K562 (cell line): ENCODE data around the gene UFSP1. TPM values are rescaled to one million over a fixed set of nuclear protein-coding genes. Genes with fewer than 3 reads are reported as not detected.
A peak's percentile ranks its signal among the peaks of the same experiment; 100 is the strongest.

Experiments
- CEBPB ChIP-seq: fragments of 450-650 bp; IDR thresholded peaks from 2 replicates; pipeline ENCODE4 v1.6.1; 2016; ENCODE audit warnings: missing genetic modification characterization, missing compliant biosample characterization
- CEBPZ ChIP-seq: fragments of 150-350 bp; IDR thresholded peaks from 2 replicates; pipeline ENCODE4 v1.6.1; 2014; ENCODE audit warnings: low read depth, mild to moderate bottlenecking, low read length, borderline replicate concordance
- ESRRA ChIP-seq: fragments of 450-650 bp; IDR thresholded peaks from 2 replicates; pipeline ENCODE4 v1.6.1; 2014; ENCODE audit warnings: low read depth, mild to moderate bottlenecking, moderate library complexity, borderline replicate concordance
- FOS ChIP-seq: IDR thresholded peaks from 3 replicates; pipeline ENCODE4 v1.6.1; 2011; ENCODE audit not compliant: insufficient read length; ENCODE audit errors: extremely low read depth
- HNRNPUL1 ChIP-seq: fragments of 200-400 bp; formaldehyde crosslinking; IDR thresholded peaks from 2 replicates; pipeline ENCODE4 v1.6.1; 2017; ENCODE audit warnings: low read length
- KAT7 ChIP-seq: sonication (generic); formaldehyde crosslinking; IDR thresholded peaks from 2 replicates; pipeline ENCODE4 v1.8.0; 2022; ENCODE audit warnings: missing genetic modification reagents, mild to moderate bottlenecking, borderline replicate concordance
- NFXL1 ChIP-seq: fragments of 450-650 bp; formaldehyde crosslinking; IDR thresholded peaks from 2 replicates; pipeline ENCODE4 v1.4.0; 2021; ENCODE audit warnings: mild to moderate bottlenecking
- RBM14 ChIP-seq: fragments of 200-400 bp; formaldehyde crosslinking; IDR thresholded peaks from 2 replicates; pipeline ENCODE4 v1.6.1; 2018; ENCODE audit warnings: low read depth, mild to moderate bottlenecking, low read length, moderate library complexity, borderline replicate concordance; ENCODE audit not compliant: insufficient read depth
- SIX5 ChIP-seq, 2 experiments: IDR thresholded peaks; 2 replicates each; pipeline ENCODE4 v1.6.1; 2011; ENCODE audit warnings: low read length in 2 of 2, borderline replicate concordance in 1 of 2, low read depth in 1 of 2, mild to moderate bottlenecking in 1 of 2, moderate library complexity in 1 of 2; ENCODE audit not compliant: insufficient read depth in 1 of 2
- polyA plus RNA-seq, 8 experiments: library from polyadenylated mRNA; depleted of rRNA in 4 of 8; stranded (reverse) in 5 of 8; unstranded in 3 of 8; fragments of >200 nt; fragmentation: Nextera tagmentation in 2 of 8; fragmentation: Illumina TruSeq in 1 of 8; extraction: Ambion mirVana in 2 of 8; extraction: Trizol in 1 of 8; gene quantifications; 2 replicates each; pipeline versions ENCODE4 v1.2.1 to v1.2.3, GENCODE V29; 2011 to 2014; ENCODE audit warnings: inconsistent platforms in 1 of 8, missing spikeins in 1 of 8
- total RNA-seq, 7 experiments: library from RNA; depleted of rRNA in 6 of 7; stranded (reverse); fragments of >200 nt in 6 of 7; fragmentation: Illumina TruSeq in 2 of 7; extraction: Trizol in 2 of 7; gene quantifications; 2 replicates each; pipeline versions ENCODE4 v1.2.1 to v1.2.3, GENCODE V29; 2011 to 2021; ENCODE audit warnings: low replicate concordance in 1 of 7
- TF ChIP-seq, protein P1 (sequence below), 2 experiments: fragments of 450-650 bp in 1 of 2; sonication (generic) in 1 of 2; formaldehyde crosslinking in 1 of 2; IDR thresholded peaks; 2 replicates each; pipeline versions ENCODE4 v1.7.1 to v1.9.0; 2016 to 2022; ENCODE audit warnings: inconsistent platforms in 1 of 2, mild to moderate bottlenecking in 1 of 2, missing genetic modification reagents in 1 of 2

UFSP1 gene
- total and polyA plus RNA-seq, 9 of the 15 experiments (the other 6 are each of a cell fraction or from before 2014, with no cell fraction given) = 0.50 to 18.8 (median 2.1) TPM

- TF ChIP-seq, protein P1, sequence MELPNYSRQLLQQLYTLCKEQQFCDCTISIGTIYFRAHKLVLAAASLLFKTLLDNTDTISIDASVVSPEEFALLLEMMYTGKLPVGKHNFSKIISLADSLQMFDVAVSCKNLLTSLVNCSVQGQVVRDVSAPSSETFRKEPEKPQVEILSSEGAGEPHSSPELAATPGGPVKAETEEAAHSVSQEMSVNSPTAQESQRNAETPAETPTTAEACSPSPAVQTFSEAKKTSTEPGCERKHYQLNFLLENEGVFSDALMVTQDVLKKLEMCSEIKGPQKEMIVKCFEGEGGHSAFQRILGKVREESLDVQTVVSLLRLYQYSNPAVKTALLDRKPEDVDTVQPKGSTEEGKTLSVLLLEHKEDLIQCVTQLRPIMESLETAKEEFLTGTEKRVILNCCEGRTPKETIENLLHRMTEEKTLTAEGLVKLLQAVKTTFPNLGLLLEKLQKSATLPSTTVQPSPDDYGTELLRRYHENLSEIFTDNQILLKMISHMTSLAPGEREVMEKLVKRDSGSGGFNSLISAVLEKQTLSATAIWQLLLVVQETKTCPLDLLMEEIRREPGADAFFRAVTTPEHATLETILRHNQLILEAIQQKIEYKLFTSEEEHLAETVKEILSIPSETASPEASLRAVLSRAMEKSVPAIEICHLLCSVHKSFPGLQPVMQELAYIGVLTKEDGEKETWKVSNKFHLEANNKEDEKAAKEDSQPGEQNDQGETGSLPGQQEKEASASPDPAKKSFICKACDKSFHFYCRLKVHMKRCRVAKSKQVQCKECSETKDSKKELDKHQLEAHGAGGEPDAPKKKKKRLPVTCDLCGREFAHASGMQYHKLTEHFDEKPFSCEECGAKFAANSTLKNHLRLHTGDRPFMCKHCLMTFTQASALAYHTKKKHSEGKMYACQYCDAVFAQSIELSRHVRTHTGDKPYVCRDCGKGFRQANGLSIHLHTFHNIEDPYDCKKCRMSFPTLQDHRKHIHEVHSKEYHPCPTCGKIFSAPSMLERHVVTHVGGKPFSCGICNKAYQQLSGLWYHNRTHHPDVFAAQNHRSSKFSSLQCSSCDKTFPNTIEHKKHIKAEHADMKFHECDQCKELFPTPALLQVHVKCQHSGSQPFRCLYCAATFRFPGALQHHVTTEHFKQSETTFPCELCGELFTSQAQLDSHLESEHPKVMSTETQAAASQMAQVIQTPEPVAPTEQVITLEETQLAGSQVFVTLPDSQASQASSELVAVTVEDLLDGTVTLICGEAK (IDR thresholded peaks at IDR 0.05) = peak; percentile 75
- TF ChIP-seq, protein P1 (CRISPR knock-in tag; IDR thresholded peaks at IDR 0.05) = no peak
- TF ChIP-seq CEBPB (tag) = no peak
- no peak for TF ChIP-seq HNRNPUL1
- TF ChIP-seq SIX5 (IDR thresholded peaks at IDR 0.05; ENCODE audit: borderline replicate concordance in 1 of 2, insufficient read depth in 1 of 2, low read depth in 1 of 2, low read length in 2 of 2) = no peak; a peak in 2 of 4 replicates
- TF ChIP-seq CEBPZ = no peak; the same call in 1 of the 2 replicates
- no peak for TF ChIP-seq FOS
- TF ChIP-seq RBM14 = no peak
- TF ChIP-seq ESRRA = peak; percentile 79
- 0 out of 2 replicates have a peak, but pooled peaks have one; percentile 42 for TF ChIP-seq NFXL1 (CRISPR knock-in tag)
- TF ChIP-seq KAT7 (CRISPR knock-in tag) = peak; percentile 100
Measured at GRCh38 chr7:100874577-100875355, 14.7 kb downstream of the UFSP1 start, which contains the start of gene SRRT (continued).
